ENCODE data around the gene KCNT1. TPM values are rescaled to one million over a fixed set of nuclear protein-coding genes. Genes with fewer than 3 reads are reported as not detected.

Gene KCNT1
- total RNA-seq, 4 donors from 2014 or later, result 0.06 to 0.17 TPM; not detected in 2

- Histone ChIP-seq H3K4me1 (peaks cover 11 to 17% (median 16%) of the 10 kb centered on the region in 4 donors), H3K4me3 (no peak overlapping the region), H3K27ac (replicated peaks in 1 of 4) (no peak overlapping the region), H3K9me3 (no peaks in the 10 kb centered on the region), H3K36me3 (no peaks in the 10 kb centered on the region), H3K27me3 (peaks cover 5 to 88% (median 26%) of the 10 kb centered on the region in 4 donors)
- no CpG with 5 or more reads among the region's 9 CpGs for WGBS
- intact Hi-C loops (cut with DNase I), result no loop called here
- DNase-seq (ENCODE audit: extremely low spot score), result no peak
- no peak for TF ChIP-seq EP300 (IDR thresholded peaks at IDR 0.05)
- TF ChIP-seq POLR2A (IDR thresholded peaks at IDR 0.05; ENCODE audit: low read depth), result no peak
- TF ChIP-seq CTCF (IDR thresholded peaks at IDR 0.05), result no peak
- no peak for TF ChIP-seq POLR2AphosphoS5 (IDR thresholded peaks at IDR 0.05)
Observed at GRCh38 chr9:135706288-135706687, 4.3 kb downstream of the KCNT1 start.

- peaks cover 0 to 88% (median 17%) of the 10 kb centered on the region in 4 donors for H3K27me3 ChIP-seq
- no peaks in the 10 kb centered on the region for H3K36me3 ChIP-seq
- TF ChIP-seq POLR2AphosphoS5 (IDR thresholded peaks at IDR 0.05) (no peak), CTCF (IDR thresholded peaks at IDR 0.05) (no peak), EP300 (IDR thresholded peaks at IDR 0.05) (no peak), POLR2A (IDR thresholded peaks at IDR 0.05; ENCODE audit: low read depth) (no peak)
- intact Hi-C loops (cut with DNase I), result no loop called here
- H3K4me3 ChIP-seq, result no peak overlapping the region
- 26% methylated on average over 11 of the region's 23 CpGs for WGBS
- H3K27ac ChIP-seq (replicated peaks in 1 of 4), result no peak overlapping the region
- peaks cover under 1 to 5% (median 4%) of the 10 kb centered on the region in 4 donors for H3K4me1 ChIP-seq
- no peak for DNase-seq (ENCODE audit: extremely low spot score)
- no peaks in the 10 kb centered on the region for H3K9me3 ChIP-seq
Observed at GRCh38 chr9:135707252-135708138, 5.5 kb downstream of the KCNT1 start.

GRCh38 chr9:135708164-135708563 is 6.2 kb downstream of the KCNT1 start:
- TF ChIP-seq POLR2AphosphoS5 (IDR thresholded peaks at IDR 0.05) (no peak), CTCF (IDR thresholded peaks at IDR 0.05) (no peak), EP300 (IDR thresholded peaks at IDR 0.05) (no peak), POLR2A (IDR thresholded peaks at IDR 0.05; ENCODE audit: low read depth) (no peak)
- H3K4me1 ChIP-seq, result no peaks in the 10 kb centered on the region
- no peaks in the 10 kb centered on the region for H3K9me3 ChIP-seq
- no peak overlapping the region for H3K27ac ChIP-seq (replicated peaks in 1 of 4)
- intact Hi-C loops (cut with DNase I), result no loop called here
- DNase-seq (ENCODE audit: extremely low spot score), result no peak
- 90% methylated on average over 4 of the region's 4 CpGs for WGBS
- H3K36me3 ChIP-seq, result no peaks in the 10 kb centered on the region
- H3K27me3 ChIP-seq, result peaks cover 0 to 88% (median 11%) of the 10 kb centered on the region in 4 donors
- no peak overlapping the region for H3K4me3 ChIP-seq

- no peak overlapping the region for H3K27ac ChIP-seq (replicated peaks in 1 of 4)
- no peaks in the 10 kb centered on the region for H3K36me3 ChIP-seq
- DNase-seq (ENCODE audit: extremely low spot score), result no peak
- WGBS, result no CpG with 5 or more reads among the region's 12 CpGs
- H3K27me3 ChIP-seq, result peaks cover 0 to 87% (median 20%) of the 10 kb centered on the region in 4 donors
- TF ChIP-seq CTCF (IDR thresholded peaks at IDR 0.05), result no peak
- no peak for TF ChIP-seq POLR2A (IDR thresholded peaks at IDR 0.05; ENCODE audit: low read depth)
- TF ChIP-seq POLR2AphosphoS5 (IDR thresholded peaks at IDR 0.05), result no peak
- TF ChIP-seq EP300 (IDR thresholded peaks at IDR 0.05), result no peak
- intact Hi-C loops (cut with DNase I), result no loop called here
- H3K9me3 ChIP-seq, result no peaks in the 10 kb centered on the region
- peaks cover 0 to 6% (median 3%) of the 10 kb centered on the region in 4 donors for H3K4me1 ChIP-seq
- no peak overlapping the region for H3K4me3 ChIP-seq
Observed at GRCh38 chr9:135711391-135711790, 9.4 kb downstream of the KCNT1 start.
